GM19025 (cell line): ENCODE data around the gene ZNF655.

Experiments used
- ATAC-seq: cut with Tn5 transposase; IDR thresholded peaks from one replicate; pipeline ENCODE4 v1.9.1; 2021; ENCODE audit warnings: mild to moderate bottlenecking, low read depth, moderate library complexity; ENCODE audit not compliant: unreplicated experiment

ZNF655 gene

GRCh38 chr7:99601656-99602310 is 43.3 kb downstream of the ZNF655 start:
- no peak for ATAC-seq

GRCh38 chr7:99605527-99605926 is 47.1 kb downstream of the ZNF655 start:
- ATAC-seq, result no peak

- no peak for ATAC-seq
Measured at GRCh38 chr7:99606531-99606930, 48.1 kb downstream of the ZNF655 start.

GRCh38 chr7:99607548-99607947 is 49.1 kb downstream of the ZNF655 start:
- ATAC-seq, result no peak

GRCh38 chr7:99614495-99614894 is 56.1 kb downstream of the ZNF655 start:
- no peak for ATAC-seq

- no peak for ATAC-seq
Measured at GRCh38 chr7:99615989-99616358, 57.5 kb downstream of the ZNF655 start.

- ATAC-seq, result peak; percentile 95
Measured at GRCh38 chr7:99616359-99617191, 58.1 kb downstream of the ZNF655 start, which contains the start of gene ZSCAN25. Gene ZSCAN25 (plus strand): TSS chr7:99616946. CDS start chr7:99619607, 2,661 bp downstream.

GRCh38 chr7:99617192-99617781 is 58.8 kb downstream of the ZNF655 start:
- ATAC-seq, result peak; percentile 37

GRCh38 chr7:99618726-99619125 is 60.3 kb downstream of the ZNF655 start:
- ATAC-seq, result no peak

GRCh38 chr7:99619571-99620130 is 61.2 kb downstream of the ZNF655 start:
- ATAC-seq, result no peak

GRCh38 chr7:99621271-99621670 is 62.8 kb downstream of the ZNF655 start:
- no peak for ATAC-seq

- no peak for ATAC-seq
Measured at GRCh38 chr7:99622596-99622995, 64.2 kb downstream of the ZNF655 start.

- no peak for ATAC-seq
Measured at GRCh38 chr7:99623091-99623693, 64.8 kb downstream of the ZNF655 start.

- ATAC-seq, result no peak
Measured at GRCh38 chr7:99623702-99624447, 65.4 kb downstream of the ZNF655 start.

- ATAC-seq, result no peak
Measured at GRCh38 chr7:99624484-99624883, 66.0 kb downstream of the ZNF655 start.

GRCh38 chr7:99625321-99625720 is 66.9 kb downstream of the ZNF655 start:
- ATAC-seq, result no peak

GRCh38 chr7:99625961-99626360 is 67.5 kb downstream of the ZNF655 start:
- ATAC-seq, result no peak
